GM18499 (cell line): ENCODE measurements around the gene CSGALNACT2.
A peak's percentile ranks its signal among the peaks of the same experiment; 100 is the strongest.
"Not testable (repeated sequence)": the region's sequence is repeated elsewhere in the genome, so short reads cannot be mapped to it uniquely, and the experiment has no call there.

Source experiments
- ATAC-seq: cut with Tn5 transposase; IDR thresholded peaks from one replicate; pipeline ENCODE4 v1.9.1; 2021; ENCODE audit warnings: moderate number of reproducible peaks; ENCODE audit not compliant: insufficient read depth, unreplicated experiment

The CSGALNACT2 gene, protein sequence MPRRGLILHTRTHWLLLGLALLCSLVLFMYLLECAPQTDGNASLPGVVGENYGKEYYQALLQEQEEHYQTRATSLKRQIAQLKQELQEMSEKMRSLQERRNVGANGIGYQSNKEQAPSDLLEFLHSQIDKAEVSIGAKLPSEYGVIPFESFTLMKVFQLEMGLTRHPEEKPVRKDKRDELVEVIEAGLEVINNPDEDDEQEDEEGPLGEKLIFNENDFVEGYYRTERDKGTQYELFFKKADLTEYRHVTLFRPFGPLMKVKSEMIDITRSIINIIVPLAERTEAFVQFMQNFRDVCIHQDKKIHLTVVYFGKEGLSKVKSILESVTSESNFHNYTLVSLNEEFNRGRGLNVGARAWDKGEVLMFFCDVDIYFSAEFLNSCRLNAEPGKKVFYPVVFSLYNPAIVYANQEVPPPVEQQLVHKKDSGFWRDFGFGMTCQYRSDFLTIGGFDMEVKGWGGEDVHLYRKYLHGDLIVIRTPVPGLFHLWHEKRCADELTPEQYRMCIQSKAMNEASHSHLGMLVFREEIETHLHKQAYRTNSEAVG

DNA sequence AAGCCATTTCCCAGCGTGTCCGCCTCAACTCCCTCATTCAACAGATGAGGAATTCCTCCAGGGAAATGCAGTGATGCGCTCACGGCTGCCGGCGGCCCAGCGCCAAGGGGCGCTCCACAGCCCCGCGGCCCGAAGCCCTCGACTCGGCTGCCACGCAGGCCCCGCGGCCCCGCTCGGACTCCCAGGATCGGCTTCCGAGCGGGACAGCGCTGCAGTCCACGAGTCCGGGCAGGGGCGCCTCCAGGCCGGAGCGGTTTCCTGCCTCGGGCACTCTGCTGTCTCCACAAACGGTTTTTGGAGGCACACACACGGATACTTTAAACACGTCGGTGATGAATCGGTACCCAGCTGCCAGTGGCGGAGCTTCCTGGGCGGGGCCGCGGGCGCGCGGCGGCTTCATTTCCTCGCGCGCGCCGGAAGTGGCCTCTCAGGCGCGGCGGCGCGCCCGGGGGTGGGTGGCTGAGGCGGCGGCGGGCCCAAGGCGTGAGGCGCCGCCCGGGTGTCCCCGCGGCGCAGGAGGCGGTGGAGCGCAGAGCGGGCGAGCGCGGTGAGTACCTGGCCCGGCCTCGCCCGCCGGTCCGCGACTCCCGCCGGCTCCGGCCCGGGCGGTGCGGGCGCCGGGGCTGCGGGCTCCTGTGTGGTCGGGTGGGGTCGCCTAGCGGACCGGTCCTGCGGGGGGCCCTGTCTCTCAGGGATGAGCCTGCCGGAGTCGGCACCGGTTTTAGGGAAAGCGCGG lies at the start of gene CSGALNACT2:
TSS of gene CSGALNACT2 (plus strand) at position 425 of the 736 bp plus-strand sequence. CDS start 16,705 bp downstream, outside the sequence.
- ATAC-seq, result peak; percentile 37

GRCh38 chr10:43089519-43089918 lies 48.7 kb upstream of the CSGALNACT2 start:
- no peak for ATAC-seq

DNA sequence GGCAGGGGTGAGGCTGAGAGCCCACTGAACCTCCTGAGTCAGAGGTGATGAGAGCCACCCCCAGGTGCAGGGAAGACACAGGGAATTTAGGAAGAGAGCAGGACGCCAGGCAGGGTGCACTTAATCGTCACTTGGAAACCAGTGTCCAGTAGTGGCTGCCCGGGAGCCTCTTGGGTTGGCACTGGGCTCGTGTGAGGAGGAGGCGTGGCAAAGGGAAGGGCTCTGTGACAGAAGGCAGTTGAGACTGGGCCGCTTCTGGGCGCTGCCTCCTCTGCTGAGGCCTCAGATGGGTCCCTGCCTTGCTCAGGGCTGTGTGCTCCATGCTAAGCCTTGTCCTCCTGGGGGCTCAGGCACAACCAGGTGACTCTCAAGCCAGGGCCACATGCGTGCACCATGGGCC lies 48.1 kb upstream of the CSGALNACT2 start:
- ATAC-seq, result no peak

DNA sequence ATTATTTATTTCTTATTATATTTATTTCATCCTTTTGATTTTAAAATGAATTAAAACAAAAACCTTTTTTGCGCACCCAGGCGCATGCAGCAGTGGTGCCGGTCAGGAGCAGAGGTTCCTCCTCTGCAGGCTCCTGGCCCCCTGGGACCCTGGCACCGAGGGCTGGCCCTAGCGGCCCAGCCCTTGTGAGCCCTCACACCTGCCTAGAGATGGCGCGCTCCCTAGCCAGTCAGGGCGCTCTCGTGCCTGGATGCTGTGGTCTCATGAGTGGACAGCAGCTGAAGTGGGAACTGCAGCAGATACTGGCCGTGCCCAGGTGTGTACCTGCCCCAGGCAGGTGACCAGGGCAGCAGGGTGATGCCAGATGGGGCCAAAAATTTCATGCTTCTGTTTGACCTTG lies 47.6 kb upstream of the CSGALNACT2 start:
- no peak for ATAC-seq

GRCh38 chr10:43091846-43092245 lies 46.4 kb upstream of the CSGALNACT2 start:
- ATAC-seq, result no peak

DNA sequence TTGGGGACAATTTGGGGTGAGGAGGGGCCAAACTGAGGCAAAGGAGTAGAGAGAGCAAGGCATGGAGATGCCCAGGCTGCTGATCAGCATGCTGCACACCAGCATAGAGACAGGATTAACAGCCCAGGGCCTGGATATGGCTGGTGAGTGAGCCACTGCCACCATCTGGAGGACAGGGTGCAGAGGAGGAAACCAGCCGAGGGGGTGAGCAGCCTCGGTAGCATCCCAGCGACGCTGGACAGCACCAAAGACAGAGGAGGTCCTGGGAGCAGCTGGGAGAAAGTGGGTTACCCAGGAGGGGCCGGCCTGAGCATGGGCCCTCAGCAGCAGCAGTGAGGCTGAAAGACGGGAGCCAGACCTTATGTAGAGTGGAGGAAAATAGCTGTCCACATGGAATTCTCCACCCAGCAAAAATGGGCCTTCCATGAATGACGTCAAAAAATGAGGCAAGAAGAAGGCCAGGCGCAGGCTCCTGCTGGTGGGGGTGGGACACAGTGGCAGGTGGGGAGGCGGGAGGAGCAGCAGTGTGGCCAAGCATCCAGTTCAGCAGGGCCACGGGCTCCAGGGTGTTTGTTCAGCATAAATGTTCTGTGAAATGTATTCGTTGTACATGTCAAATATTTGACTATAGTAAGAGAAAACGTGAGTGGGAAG lies 44.7 kb upstream of the CSGALNACT2 start:
- ATAC-seq, result no peak

DNA sequence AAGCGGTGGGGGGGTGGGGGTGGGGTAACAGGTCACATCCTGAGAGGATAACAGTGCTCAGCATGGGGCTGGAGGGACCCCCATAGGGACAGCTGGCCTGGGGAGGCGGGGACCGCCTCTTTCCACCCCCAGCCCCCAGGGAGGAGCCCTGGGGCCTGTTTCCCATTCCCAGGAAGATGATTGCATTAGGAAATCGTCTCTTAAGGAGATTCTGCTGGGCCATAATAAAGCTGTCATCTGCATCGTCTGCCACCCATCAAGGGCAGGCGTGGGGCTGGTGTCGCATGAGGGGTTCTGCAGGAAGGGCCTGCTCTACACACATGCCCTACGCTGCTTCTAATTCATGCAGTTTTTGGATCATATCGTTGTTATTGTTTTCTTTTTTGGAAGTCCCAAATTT lies 44.2 kb upstream of the CSGALNACT2 start:
- ATAC-seq, result no peak

DNA sequence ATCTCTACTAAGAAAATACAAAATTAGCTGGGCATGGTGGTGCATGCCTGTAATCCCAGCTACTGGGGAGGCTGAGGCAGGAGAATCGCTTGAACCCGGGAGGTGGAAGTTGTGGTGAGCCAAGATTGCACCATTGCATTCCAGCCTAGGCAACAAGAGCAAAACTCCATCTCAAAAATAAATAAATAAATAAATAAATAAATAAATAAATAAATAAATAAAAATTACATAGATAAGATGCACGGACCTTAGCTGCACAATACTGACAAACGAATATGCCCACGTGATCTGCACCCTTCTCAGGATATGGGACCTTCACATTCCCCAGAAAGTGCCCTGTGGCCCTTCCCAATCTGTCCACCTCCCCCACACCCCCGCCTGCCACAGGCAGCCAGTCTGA lies 38.9 kb upstream of the CSGALNACT2 start:
- ATAC-seq, result not testable (repeated sequence)

DNA sequence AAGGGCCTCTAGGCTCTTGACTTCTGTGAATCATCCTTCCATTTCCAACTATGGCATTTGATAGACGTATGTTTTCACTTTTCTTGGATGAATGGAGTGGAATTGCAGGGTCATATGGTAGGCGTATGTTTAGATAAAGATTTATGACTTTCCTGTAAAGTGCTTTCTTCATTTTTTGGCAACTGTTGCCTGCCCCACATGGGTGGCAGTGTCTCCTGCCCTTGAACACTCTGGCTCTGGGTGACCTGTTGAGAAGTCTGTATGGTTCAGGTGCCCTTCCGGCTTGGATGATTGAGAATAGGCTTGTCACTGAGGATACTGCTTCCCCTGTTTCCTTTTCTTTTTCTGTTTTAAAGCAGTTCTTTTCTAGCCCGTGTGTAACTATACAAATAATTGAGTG lies 38.3 kb upstream of the CSGALNACT2 start:
- no peak for ATAC-seq

- no peak for ATAC-seq
These were observed 37.9 kb upstream of the CSGALNACT2 start for GRCh38 chr10:43100366-43100765.

GRCh38 chr10:43102063-43102828 lies 36.0 kb upstream of the CSGALNACT2 start:
- ATAC-seq, result no peak

GRCh38 chr10:43105102-43105955 lies 32.9 kb upstream of the CSGALNACT2 start:
- ATAC-seq, result peak; percentile 32

- ATAC-seq, result no peak
These were observed 32.4 kb upstream of the CSGALNACT2 start for GRCh38 chr10:43105956-43106229.

GRCh38 chr10:43106256-43107091 lies 31.8 kb upstream of the CSGALNACT2 start:
- no peak for ATAC-seq

DNA sequence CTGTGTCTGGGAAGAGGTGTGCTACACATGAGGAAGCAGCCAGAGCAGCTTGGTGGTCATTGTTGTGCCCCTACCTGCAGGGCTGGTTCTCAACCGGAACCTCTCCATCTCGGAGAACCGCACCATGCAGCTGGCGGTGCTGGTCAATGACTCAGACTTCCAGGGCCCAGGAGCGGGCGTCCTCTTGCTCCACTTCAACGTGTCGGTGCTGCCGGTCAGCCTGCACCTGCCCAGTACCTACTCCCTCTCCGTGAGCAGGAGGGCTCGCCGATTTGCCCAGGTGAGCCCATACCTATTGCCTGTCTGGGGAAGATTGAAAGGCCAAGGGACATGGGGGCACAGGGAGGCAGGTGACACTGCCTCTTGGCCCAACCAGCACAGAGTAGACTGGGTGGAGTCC lies 29.3 kb upstream of the CSGALNACT2 start:
- ATAC-seq, result no peak

GRCh38 chr10:43109671-43110249 lies 28.5 kb upstream of the CSGALNACT2 start:
- ATAC-seq, result no peak

- no peak for ATAC-seq
These were observed 27.7 kb upstream of the CSGALNACT2 start for GRCh38 chr10:43110338-43111071.

GRCh38 chr10:43111101-43111500 lies 27.1 kb upstream of the CSGALNACT2 start:
- ATAC-seq, result no peak
